ENCODE data around the gene FANCF.

- no peak for TF ChIP-seq POLR2A (IDR thresholded peaks at IDR 0.05; ENCODE audit: low read depth, low read length)
- TF ChIP-seq TAF1 (IDR thresholded peaks at IDR 0.05; ENCODE audit: low read depth, low read length) = no peak
- no peak for TF ChIP-seq POLR2AphosphoS5 (IDR thresholded peaks at IDR 0.05; ENCODE audit: low read depth, low read length)
Measured at GRCh38 chr11:22634897-22635629, 9.4 kb upstream of the FANCF start.
